ENCODE data around the gene BCAT1.
"Not testable (repeated sequence)": the region's sequence is repeated elsewhere in the genome, so short reads cannot be mapped to it uniquely, and the experiment has no call there.

The BCAT1 gene

DNA sequence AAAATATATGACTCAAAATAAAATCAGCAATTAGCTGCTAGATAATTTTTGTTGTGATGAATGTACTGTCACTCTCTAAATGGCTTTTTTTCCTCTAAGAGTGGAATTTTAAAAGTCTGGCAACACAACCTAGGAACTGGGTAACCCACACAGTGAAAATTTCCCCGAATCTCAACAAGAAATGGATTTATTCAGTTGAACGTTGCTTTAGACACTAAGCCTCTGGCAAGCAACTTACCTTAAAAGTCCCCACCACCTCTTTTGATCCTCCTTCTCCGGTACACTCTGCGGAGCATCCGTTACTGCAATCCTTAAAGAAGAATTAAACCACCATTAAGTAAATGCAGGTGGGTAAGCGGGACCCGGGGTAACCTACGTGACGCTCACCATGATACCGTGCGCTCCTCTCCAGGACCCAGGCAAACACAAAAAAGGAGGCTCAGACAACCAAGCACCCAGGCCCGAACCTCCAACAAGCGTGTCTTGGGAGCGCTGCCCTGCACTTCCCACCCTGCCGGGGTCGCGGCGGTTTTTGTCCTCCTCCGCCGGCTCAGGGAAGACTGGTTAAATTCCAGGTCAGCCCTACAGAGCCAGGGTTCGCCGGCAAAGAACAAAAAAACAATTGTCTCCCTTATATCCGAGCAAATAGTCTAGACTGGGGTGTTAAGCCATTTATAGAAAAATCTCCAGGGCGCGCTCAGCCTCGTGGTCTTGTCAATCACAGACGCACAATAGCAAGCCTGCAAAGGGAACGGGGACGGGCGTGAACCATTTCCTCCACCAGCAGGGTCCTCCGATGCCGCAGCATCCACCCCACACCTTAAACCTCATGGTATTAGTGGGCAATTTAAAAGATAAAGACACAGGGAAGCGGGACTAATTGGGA lies 47.1 kb downstream of the BCAT1 start:
- no peak for DNase-seq (ENCODE audit: low spot score)

DNA sequence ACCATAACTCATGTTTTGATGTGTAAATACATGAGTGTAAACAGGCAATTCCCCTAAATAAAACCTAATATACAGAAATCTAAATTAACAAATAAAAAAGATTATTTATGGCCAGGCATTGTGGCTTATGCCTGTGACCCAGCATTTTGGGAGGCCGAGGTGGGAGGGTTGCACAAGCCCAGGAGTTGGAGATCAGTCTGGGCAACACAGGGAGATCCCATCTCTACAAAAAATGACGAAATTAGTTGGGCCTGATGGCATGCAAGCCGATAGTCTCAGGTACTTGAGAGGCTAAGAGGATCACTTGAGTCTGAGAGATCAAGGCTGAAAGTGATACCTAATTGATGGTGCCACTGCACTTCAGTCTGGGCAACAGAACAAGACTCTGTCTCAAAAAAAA lies 48.7 kb downstream of the BCAT1 start:
- no peak for DNase-seq (ENCODE audit: low spot score)

DNA sequence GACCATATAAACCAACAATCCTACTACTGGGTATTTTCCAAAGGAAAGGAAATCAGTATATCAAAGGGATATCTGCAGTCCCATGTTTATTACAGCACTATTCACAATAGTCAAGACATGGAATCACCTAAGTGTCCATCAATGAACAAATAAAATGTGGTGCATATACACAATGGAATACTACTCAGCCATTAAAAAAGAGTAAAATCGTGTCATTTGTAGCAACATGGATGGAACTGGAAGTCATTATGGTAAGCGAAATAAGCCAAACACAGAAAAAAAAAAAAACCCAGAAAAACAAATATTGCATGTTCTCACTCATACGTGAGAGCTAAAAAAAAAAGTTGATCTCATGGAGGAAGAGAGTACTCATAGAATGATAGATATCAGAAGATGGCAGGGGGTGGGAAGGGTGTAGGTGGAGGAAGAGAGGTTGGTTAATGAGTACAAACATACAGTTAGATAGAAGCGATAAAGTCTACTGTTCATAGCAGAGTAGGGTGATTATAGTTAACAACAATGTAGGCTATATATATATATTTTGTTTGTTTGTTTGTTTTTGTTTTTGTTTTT lies 49.3 kb downstream of the BCAT1 start:
- no peak for DNase-seq (ENCODE audit: low spot score)

DNA sequence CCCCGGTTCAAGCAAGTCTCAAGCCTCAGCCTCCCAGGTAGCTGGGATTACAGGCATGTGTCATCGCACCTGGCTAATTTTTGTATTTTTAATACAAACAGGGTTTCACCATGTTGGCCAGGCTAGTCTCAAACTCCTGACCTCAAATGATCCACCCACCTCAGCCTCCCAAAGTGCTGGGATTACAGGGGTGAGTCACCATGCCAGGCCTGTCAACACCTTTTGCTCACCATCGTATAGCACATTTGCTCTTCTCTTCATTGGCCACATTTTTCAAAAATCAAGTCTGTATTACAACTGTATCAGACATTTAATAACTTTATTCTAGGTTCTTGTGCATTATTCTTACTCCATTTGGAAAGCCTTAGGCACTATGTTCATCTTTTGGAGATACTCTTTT lies 50.3 kb downstream of the BCAT1 start:
- DNase-seq (ENCODE audit: low spot score) = no peak

DNA sequence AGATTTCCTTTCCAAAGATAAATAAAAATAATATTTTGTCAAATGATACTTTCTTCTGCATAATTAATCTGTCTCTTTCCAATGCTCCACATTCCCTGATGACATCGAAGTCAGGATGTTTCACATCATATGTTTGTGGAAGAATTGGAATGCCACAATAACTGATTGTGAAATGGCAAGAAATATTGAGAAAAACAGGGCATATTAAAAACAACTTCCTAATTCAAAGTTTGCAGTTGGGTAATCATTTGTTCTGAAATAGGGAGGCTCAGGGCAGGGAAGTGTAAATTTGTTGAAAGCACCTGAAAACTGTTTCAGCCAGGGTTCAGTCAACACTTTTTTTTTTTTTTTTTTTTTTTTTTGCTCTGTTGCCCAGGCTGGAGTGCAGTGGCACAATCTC lies 50.7 kb downstream of the BCAT1 start:
- DNase-seq (ENCODE audit: low spot score) = no peak

DNA sequence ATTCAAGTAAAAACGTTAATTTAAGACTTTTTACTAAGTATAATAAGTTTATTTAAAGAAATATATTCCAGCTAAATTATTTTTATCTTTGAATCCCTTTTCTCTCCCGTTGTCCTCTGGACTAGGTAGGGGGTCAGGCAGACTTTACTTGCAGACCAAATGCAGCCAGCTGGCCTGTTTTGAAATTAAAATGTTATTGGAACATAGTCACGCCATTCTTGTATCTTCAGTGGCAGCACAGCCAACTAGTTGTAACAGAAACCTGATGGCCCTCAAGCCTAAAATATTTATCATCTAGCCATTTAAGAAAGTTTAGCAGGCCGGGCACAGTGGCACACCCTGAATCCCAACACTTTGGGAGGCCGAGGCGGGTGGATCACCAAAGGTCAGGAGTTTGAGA lies 52.7 kb downstream of the BCAT1 start:
- no peak for DNase-seq (ENCODE audit: low spot score)

DNA sequence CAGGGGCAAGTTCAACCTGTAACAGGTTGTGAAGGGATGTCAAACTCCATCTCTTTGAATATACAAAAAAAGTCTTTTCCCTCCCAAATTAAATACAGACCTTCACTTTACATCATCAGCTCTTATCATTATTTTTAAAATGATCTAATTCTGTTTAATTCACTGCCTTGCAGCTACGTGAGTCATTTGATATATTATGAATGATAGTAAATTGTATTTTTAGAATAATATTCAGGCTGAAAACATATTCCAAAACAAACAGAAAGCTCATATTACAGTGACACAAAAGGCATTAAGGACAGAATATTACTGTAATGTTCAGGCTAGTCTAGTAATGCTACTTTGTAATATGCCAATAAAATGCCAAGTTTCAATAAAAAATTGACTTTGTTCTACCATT lies 53.3 kb downstream of the BCAT1 start:
- DNase-seq (ENCODE audit: low spot score) = no peak

DNA sequence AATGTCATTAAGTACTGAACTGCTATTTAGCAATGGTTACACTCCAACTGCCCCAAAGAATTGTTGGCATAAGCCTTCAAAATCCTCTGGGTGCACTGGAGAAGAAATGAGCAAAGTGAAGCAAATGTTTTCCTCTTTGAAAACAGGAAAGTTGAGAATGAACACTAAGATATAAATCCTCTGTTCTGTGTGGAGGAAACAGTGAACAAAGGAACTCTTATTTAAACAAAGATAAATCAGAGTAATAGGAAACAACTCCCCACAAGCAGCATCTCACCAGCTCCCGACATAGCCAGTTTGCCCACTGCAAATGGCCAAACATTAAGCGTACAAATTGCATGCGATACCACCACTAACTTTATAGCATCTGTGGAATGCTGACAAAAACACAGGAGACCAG lies 54.0 kb downstream of the BCAT1 start:
- no peak for DNase-seq (ENCODE audit: low spot score)

DNA sequence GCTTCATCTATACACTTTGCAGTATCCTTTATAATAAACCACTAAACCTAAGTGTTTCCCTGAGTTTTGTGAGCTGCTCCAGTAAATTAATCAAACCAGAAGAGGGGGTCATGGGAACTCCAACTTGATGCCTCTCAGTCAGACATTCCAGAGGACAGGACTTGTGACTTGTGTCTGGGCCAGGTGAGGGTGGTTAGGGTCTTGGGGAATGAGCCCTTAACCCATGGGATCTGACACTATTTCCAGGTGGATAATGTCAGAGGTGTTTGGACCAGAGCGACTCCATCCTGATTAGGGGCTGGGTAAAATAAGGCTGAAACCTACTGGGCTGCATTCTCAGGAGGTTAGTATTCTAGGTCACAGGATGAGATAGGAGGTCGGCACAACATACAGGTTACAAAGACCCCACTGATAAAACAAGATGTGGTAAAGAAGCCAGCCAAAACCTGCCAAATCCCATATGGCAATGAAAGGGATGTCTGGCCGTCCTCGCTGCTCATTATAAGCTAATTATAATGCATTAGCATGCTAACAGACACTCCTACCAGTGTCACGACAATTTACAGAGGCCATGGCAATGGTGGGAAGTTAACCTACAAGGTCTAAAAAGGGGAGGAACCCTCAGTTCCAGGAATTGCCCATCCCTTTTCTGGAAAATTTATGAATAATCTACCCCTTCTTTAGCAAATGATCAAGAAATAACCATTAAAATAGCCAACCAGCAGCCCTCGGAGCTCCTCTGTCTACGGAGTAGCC lies 58.7 kb downstream of the BCAT1 start:
- DNase-seq (ENCODE audit: low spot score) = no peak

DNA sequence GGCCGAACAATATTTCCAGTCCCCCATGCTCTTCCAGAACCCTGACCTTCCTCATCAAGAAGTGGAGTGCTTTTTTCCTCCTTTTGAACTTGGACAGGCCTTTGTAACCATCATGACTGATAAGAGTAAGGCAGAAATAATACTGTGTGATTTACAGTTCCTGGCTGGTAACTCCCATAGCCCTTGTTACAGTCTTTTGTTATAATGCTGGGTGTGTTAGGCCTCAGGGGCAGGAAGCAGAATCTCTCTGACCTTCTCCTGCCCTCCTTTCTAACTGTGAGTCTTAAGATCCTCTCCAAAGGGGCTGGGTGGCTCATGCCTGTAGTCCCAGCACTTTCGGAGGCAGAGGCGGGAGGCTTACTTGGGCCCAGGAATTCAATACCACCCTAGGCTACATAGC lies 59.5 kb downstream of the BCAT1 start:
- no peak for DNase-seq (ENCODE audit: low spot score)

DNA sequence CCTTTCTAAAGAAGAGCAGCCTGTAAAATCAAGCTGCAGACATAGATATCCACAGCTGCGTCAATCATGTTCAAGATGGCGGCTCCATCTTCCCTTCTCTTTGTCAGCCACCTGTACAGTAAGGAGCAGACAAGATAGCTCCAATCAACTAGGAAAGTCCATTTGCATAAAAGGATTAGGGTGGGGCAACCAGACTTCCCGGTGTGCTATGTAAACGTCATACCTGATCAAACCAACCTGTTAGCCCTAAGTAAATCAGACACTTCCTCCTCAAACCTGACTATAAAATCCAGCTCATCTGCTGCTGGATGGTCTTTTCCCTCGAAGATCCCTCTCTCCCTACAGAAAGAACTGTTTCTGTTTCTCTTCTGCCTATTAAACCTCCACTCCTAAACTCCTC lies 60.1 kb downstream of the BCAT1 start:
- DNase-seq (ENCODE audit: low spot score) = no peak

DNA sequence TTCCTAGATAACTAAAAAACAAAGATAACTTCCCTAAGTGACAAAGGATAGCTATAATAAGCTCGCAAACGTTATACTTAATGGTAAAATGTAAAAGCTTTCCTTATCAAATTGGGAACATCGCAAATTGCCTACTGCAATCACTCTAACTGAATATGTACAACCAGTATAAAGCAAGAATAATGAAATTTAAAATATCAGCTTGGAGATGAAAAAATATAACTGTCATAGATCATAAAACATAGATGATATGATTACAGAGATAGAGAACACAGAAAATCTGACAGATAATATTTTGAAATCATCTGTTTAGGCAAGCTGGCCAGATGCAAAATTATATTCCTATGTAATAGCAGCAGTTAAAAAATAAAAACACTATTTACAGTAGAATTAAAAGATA lies 64.0 kb downstream of the BCAT1 start:
- no peak for DNase-seq (ENCODE audit: low spot score)

DNA sequence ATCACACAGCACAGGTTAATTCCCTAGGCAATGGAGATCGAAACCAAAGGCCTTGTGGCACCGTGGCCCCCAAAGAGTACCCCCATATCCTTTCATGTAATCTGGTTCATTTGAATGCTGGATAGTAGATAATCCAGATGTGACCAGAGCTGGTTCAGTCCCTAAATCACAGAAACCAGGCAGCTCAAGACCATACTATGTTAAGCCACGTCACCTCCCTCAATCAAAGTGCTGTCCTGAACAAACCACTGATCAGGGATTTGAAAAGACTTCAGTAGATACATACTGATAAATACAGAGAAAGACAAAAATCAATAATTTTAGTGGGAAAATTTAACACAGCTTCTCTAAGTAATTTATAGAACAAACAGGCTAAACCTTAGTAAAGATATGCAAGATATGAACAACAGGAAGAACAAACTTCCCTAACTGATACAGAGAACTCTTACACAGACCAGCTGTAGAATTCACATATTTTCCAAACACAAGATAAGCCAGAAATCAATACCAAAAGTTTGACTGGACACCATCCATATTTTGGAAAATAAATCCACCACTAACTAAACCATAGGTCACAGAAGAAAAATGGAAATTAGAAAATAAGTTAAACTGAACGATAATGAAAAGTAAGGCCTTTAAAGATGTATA lies 67.1 kb downstream of the BCAT1 start:
- no peak for DNase-seq (ENCODE audit: low spot score)

DNA sequence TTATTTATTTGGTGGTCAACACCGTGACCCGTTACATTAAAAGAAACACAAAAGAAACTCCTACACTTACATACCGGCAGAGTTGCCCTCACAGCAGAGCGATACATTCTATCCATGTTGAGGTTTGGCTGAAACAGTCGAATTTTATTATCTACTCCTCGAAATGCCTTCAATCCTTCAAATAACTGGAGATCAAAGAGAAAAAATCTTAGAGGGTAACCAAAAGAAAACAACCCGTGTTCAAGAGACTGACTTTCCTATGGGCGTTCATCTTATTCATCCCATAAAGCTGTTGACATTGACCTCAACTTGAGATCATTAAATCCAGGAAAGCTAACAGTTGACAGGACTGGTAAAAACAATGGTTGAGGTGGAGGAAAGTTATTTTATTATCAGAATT lies 67.7 kb downstream of the BCAT1 start:
- DNase-seq (ENCODE audit: low spot score) = no peak

DNA sequence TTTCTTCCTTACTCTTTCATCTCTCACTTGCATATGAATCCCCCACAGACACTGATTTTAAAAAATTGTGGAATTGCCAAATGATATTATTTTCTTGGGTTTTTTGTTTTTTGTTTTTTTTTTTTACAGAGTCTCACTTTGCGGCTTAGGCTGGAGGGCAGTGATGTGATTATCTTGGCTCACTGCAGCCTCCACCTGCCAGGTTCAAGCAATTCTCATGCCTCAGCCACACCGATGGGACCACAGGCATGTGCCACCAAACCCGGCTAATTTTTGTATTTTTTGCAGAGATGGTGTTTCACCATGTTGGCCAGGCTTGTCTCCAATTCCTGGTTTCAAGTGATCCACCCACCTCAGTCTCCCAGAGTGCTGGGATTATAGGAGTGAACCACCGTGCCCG lies 68.2 kb downstream of the BCAT1 start:
- no peak for DNase-seq (ENCODE audit: low spot score)

DNA sequence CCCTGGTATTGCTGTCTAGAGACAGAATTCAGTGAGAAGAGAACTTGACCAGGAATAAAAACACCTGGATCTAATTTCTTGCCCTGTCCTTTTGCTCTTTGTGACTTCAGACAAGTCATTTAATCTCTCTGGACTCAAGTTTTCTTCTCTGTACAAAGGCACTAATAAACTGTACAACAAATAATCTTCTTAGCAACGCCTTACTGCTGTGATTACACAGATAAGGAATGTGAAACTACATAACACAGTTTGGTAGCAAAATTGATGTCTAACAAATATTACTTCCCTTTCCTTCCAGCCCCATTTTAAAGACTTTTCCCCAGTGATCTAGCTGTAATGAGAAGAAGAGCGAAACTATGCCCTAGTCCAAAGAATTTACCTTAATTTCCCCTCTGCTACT lies 69.3 kb downstream of the BCAT1 start:
- DNase-seq (ENCODE audit: low spot score) = no peak

DNA sequence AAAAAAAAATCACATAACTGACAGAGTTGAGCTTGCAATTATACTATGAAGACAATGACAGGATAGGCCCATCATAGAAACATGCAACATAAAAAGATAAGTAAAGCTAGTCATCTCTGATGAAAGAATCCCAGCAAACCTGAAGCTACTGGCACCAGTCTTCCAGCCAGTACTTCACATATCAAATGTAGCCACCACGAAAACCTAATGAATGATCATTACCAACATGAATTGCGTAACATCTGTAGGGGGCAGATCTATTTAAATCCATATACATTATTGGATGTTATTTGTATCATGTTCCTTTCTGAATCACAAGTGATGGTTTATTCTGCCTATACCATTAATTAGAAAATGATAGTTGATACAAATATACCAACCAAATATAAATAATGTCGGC lies 73.9 kb downstream of the BCAT1 start:
- no peak for DNase-seq (ENCODE audit: low spot score)

DNA sequence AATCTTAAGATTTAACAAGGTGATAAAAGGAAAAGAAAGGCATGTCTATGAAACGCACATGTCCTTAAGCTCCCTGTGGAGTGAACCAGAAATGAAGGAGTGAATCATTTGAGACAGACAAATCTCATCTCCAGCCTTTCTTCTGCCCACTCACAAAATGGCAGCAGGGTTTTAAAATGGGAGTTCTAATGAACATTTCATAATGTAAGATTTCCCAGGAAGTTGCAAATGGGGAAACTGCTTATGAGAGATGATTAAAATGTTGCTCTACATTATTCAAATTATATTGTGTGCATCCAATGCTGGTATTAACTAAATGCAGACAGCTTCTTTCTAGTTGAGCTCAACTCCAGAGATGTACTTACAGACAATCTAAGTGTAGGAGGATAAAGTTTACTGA lies 76.7 kb downstream of the BCAT1 start:
- no peak for DNase-seq (ENCODE audit: low spot score)

DNA sequence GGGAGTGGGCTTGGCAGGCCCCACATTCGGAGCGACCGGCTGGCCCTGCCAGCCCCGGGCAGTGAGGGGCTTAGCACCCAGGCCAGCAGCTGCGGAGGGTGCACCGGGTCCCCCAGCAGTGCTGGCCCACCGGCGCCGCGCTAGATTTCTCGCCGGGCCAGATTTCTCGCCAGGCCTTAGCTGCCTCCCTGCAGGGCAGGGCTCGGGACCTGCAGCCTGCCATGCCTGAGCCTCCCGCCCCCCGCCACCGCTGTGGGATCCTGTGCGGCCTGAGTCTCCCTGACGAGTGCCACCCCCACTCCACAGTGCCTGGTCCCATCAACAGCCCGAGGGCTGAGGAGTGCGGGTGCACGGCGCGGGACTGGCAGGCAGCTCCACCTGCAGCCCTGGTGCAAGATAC lies 82.8 kb downstream of the BCAT1 start:
- not testable (repeated sequence) for DNase-seq (ENCODE audit: low spot score)

DNA sequence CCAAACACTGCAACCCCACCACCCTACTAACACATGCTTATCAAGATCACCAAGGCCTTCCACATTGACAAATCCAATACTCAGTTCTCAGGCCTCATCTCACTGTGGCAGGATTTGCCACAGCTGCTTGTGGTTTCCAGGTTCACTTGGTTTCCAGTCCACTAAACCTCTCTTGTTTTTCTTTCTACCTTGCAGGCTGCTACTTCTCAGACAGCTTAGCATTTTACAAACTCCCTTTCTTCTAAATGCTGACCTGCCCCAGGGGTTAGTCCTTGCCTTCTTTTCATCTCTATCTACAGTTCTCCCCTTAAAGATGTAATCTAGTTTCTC lies 84.1 kb downstream of the BCAT1 start:
- DNase-seq (ENCODE audit: low spot score) = no peak

DNA sequence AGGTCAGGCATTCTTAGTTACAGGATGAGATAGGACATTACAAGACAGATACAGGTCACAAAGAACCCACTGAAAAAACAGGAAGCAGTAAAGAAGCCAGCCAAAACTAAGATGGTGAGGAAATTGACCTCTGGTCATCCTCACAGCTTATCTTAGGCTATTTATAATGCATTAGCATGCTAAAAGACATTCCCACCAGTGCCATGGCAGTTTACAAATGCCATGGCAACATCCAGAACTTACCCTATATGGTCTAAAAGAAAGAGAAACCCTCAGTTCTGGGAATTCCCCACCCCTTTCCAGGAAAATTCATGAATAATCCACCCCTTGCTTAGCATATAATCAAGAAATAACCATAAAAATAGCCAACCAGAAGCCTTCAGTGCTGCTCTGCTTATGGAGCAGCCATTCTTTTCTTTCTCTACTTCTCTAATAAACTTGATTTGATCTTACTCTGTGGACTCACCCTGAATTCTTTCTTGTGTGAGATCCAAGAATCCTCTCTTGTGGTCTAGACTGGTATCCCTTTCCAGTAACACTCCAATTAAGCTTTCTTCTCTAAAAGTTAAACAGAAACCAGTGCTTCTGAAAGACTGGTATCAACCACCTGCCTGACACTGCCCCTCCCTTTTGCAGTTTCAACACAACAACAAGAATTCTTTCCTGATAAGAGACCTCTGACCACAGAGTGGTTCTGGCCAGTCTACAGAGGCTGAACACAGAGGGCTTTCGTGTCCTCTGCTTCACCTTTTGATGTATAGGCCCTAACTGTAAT lies 86.9 kb downstream of the BCAT1 start:
- DNase-seq (ENCODE audit: low spot score) = no peak

DNA sequence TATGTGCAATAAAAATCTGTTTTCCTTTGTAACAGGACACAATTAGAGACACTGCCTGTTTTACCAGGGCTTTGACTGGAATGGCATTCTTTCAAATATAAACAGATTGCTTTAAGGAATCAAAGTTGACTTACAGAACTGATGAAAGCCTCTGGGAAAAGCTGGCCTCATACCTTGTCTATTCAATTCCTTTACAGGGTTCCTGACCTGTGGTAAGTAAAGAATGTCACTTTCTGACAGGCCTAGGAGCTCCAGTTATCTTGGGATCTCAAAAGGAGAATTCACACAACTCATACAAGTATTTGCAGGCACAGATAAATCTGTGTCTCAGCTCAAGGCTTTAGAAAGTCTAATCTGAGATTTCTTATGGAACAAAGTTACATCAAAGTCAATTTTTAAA lies 88.4 kb downstream of the BCAT1 start:
- no peak for DNase-seq (ENCODE audit: low spot score)

Data from NAMALWA (cell line).